Pancreas (tissue), 10 donors: ENCODE measurements around the gene POF1B. TPM values are rescaled to one million over a fixed set of nuclear protein-coding genes. Genes with fewer than 3 reads are reported as not detected.

Experiments used
- ATAC-seq, 4 donors: fragments of 200-7000 bp; cut with Tn5 transposase; one replicate each; pipeline versions ENCODE4 v1.8.0 to v1.9.1; 2020; ENCODE audit warnings: mild to moderate bottlenecking in 4 of 4, moderate library complexity in 4 of 4
- DNase-seq, 6 donors: peaks; one replicate each; pipeline ENCODE4 v3.0.0-alpha.2; 2020
- FAIRE-seq: peaks from 2 replicates; lab custom pipeline; 2012; peaks lifted over from hg19 to GRCh38; lab: Jason Lieb, UNC
- H3K27ac ChIP-seq, 4 donors: fragments of 200-600 bp; sonication (generic); 1 replicate in 3 of 4; 2 replicates in 1 of 4; pipeline versions ENCODE4 v1.5.0 to v1.8.0; 2020
- H3K27me3 ChIP-seq, 4 donors: fragments of 200-600 bp; one replicate each; pipeline ENCODE4 v1.8.0; 2021
- H3K36me3 ChIP-seq, 3 donors: fragments of 200-600 bp; sonication (generic) in 1 of 3; one replicate each; pipeline versions ENCODE4 v1.5.0 to v1.8.0; 2020 to 2021
- H3K4me1 ChIP-seq, 3 donors: fragments of 200-600 bp; one replicate each; pipeline ENCODE4 v1.8.0; 2021
- H3K4me3 ChIP-seq, 4 donors: fragments of 200-600 bp; sonication (generic) in 2 of 4; one replicate each; pipeline versions ENCODE4 v1.5.0 to v1.8.0; 2020 to 2021
- H3K9me3 ChIP-seq, 4 donors: fragments of 200-600 bp; one replicate each; pipeline ENCODE4 v1.8.0; 2021
- WGBS, 2 donors: extraction: QIAGEN DNeasy Blood & Tissue Kit; methylation state at CpG; one replicate each; pipeline ENCODE4 v1.1.7; 2013; 5-methylcytosine and 5-hydroxymethylcytosine counted together
- intact Hi-C, 3 donors: fragments of 100-400 bp; cut with DNase I; formaldehyde crosslinking; loops; one replicate each; pipeline versions ENCODE4 v1.11.1 to v1.14.2; 2022
- polyA plus RNA-seq, 2 donors: library from polyadenylated mRNA; stranded (reverse); fragments of 200-250 nt; gene quantifications; one replicate each; pipeline ENCODE4 v1.2.3, GENCODE V29; 2013
- total RNA-seq, 6 donors: library from RNA; stranded (reverse); fragmentation: NEBNext Ultra II Directional in 4 of 6; extraction: Animal tissue kit (Norgen Biotek cat#: 25700) in 4 of 6; gene quantifications; one replicate each; pipeline versions ENCODE4 v1.2.1 to v1.2.4, GENCODE V29; 2021 to 2023
- TF ChIP-seq, protein P1 (sequence below), 4 donors: fragments of 200-600 bp; sonication (generic) in 3 of 4; IDR thresholded peaks; one replicate each; pipeline versions ENCODE4 v1.5.0 to v1.8.0; 2021; ENCODE audit warnings: antibody characterized with exemption in 4 of 4
- donor health status: healthy with polysubstance abuse.
- donor health status: DM: no; HTN: no; CAD: no; lungs with moderate emphysema.
- donor health status: DM: no; HTN: no; CAD: no.
- donor health status: control.
- donor health status: control.
- donor health status: Bipolar disorder and iron deficiency.
- donor health status: DM: yes; HTN: yes; CAD: no.
- donor health status: DM: no; HTN: no; CAD: no.
- donor health status: DM: no; HTN: no; CAD: no.
- donor health status: DM: yes; HTN: yes; CAD: no.

The POF1B gene
- total and polyA plus RNA-seq, 8 donors, result 2.4 to 17.9 (median 6.0) TPM

DNA sequence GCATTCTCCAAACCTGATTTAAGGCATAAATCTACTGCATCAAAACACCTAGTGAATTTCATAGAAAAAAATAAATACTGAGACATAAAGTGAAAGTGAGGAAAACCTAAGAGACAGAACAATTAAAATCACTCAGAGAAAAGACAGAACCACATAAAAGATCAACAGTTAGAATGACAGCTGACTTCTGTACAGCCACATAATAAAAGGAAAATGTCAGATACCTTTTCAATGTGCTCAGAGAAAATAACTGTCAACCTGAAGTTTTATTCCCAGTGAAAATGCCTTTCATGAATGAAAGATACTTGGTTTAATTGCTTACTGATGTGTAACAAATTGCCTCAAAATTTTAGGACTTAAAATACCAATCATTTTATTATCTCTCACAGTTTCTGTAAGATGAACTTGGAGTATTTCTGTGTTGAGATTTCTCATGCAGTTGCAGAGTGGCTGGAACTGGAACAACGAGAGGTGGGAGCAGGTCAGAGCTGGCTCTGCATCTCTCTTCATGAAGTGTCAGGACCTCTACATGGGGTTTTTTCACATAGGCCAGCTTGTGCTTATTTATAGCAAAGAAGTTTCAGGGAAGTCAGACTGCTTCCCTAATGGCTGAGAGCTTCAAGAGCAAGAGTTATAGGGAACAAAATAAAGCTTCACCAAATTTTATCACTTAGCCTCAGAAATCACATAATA is 11.9 kb upstream of the POF1B start:
- no peak overlapping the region for H3K4me3 ChIP-seq
- WGBS, 2 donors, result 29 to 47% methylated on average over 1 of the region's 1 CpG
- no peak for FAIRE-seq
- TF ChIP-seq, protein P1, sequence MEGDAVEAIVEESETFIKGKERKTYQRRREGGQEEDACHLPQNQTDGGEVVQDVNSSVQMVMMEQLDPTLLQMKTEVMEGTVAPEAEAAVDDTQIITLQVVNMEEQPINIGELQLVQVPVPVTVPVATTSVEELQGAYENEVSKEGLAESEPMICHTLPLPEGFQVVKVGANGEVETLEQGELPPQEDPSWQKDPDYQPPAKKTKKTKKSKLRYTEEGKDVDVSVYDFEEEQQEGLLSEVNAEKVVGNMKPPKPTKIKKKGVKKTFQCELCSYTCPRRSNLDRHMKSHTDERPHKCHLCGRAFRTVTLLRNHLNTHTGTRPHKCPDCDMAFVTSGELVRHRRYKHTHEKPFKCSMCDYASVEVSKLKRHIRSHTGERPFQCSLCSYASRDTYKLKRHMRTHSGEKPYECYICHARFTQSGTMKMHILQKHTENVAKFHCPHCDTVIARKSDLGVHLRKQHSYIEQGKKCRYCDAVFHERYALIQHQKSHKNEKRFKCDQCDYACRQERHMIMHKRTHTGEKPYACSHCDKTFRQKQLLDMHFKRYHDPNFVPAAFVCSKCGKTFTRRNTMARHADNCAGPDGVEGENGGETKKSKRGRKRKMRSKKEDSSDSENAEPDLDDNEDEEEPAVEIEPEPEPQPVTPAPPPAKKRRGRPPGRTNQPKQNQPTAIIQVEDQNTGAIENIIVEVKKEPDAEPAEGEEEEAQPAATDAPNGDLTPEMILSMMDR (IDR thresholded peaks at IDR 0.05), result no peak
- H3K27me3 ChIP-seq, result no peaks in the 10 kb centered on the region
- ATAC-seq, result no peak
- intact Hi-C loops, result no loop called here
- no peaks in the 10 kb centered on the region for H3K36me3 ChIP-seq
- H3K27ac ChIP-seq, result no peak overlapping the region
- DNase-seq, result no peak
- no peaks in the 10 kb centered on the region for H3K4me1 ChIP-seq
- no peaks in the 10 kb centered on the region for H3K9me3 ChIP-seq

DNA sequence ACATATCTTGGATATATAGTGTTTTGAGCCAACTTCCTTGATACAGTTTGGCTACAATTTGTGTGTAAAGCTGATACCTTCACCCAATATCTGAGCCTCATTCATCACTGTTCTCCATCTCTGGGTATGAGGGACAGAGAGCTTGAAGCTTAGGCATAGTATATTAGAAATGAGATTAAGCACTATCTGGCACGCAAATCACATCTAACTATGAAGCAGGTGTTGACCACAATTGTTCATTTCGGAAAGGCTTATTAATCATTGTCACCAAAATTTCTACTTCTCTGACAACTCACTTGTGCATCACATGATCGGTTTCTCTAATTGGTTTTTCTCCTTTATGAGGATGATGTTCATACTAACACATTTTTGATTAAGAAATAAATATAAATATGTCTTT is 2.1 kb upstream of the POF1B start:
- Histone ChIP-seq H3K9me3 (no peaks in the 10 kb centered on the region), H3K27me3 (peaks cover 0 to 8% (median 0%) of the 10 kb centered on the region in 4 donors), H3K4me3 (no peak overlapping the region), H3K36me3 (no peaks in the 10 kb centered on the region), H3K4me1 (no peaks in the 10 kb centered on the region), H3K27ac (no peak overlapping the region)
- TF ChIP-seq, protein P1 (IDR thresholded peaks at IDR 0.05), result no peak
- FAIRE-seq (peak; percentile 45), DNase-seq (no peak), ATAC-seq (no peak)
- WGBS, 2 donors, result 56 to 81% methylated on average over 3 of the region's 3 CpGs
- intact Hi-C loops, result no loop called here

DNA sequence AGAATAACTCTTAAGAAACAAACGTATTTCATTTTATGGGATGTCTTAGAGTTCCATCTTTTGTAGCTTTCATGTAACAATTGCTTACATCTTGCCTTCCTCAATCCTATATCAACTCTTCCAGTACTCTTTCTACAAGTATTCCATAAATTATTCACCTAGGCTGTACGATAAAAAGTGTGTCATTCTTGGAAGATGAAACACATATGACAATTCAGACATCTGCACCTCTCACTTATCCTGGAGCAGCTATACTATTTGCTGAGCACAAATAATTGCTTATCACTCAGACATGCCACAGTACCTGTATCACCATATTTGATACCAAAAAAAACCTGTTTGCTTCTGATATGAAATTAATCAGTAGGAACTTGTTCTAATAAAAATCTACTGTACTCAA is 1.0 kb downstream of the POF1B start:
- no peaks in the 10 kb centered on the region for H3K9me3 ChIP-seq
- no peaks in the 10 kb centered on the region for H3K27me3 ChIP-seq
- ATAC-seq (peak in 3 of 4 donors; percentile 30 to 38 (median 32)), FAIRE-seq (no peak), DNase-seq (no peak)
- TF ChIP-seq, protein P1 (IDR thresholded peaks at IDR 0.05), result no peak
- peak overlapping the region in 2 of 4 donors; percentile 25 to 29 for H3K4me3 ChIP-seq
- intact Hi-C loops, result no loop called here
- 13 to 19% methylated on average over 2 of the region's 2 CpGs for WGBS, 2 donors
- H3K36me3 ChIP-seq, result no peaks in the 10 kb centered on the region
- peaks cover 0 to 3% (median 0%) of the 10 kb centered on the region in 3 donors for H3K4me1 ChIP-seq
- peak overlapping the region in 2 of 4 donors; percentile 37 to 70 for H3K27ac ChIP-seq

DNA sequence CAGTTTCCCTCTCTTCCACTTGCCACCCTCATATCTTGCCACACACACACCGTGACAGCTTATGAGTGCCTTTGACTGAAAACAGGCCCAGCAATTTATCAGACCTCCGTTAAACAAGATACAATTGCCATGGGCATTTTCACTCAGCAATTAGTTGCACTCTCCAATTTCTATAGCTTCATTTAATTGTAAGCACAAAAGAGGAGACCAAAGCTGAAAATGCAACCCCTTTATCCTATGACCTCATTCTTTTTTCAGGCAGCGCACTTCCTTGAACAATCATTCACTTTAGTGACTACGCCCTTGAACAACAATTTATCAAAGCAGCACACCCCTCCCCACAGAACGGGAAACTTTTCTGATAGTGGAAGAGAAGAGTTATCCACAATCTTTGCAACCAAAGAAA is 4.1 kb downstream of the POF1B start:
- no peak for FAIRE-seq
- ATAC-seq, result peak; percentile 65 to 80 (median 70)
- H3K4me1 ChIP-seq, result peaks cover 0 to 3% (median 0%) of the 10 kb centered on the region in 3 donors
- no peaks in the 10 kb centered on the region for H3K36me3 ChIP-seq
- no peaks in the 10 kb centered on the region for H3K27me3 ChIP-seq
- peak overlapping the region in 3 of 4 donors; percentile 48 to 66 (median 66) for H3K27ac ChIP-seq
- no peak overlapping the region for H3K4me3 ChIP-seq
- peak in 1 of 6 donors; percentile 4 for DNase-seq
- H3K9me3 ChIP-seq, result no peaks in the 10 kb centered on the region
- TF ChIP-seq, protein P1 (IDR thresholded peaks at IDR 0.05), result no peak
- intact Hi-C loops, result no loop called here
- 11 to 30% methylated on average over 5 of the region's 5 CpGs for WGBS, 2 donors

DNA sequence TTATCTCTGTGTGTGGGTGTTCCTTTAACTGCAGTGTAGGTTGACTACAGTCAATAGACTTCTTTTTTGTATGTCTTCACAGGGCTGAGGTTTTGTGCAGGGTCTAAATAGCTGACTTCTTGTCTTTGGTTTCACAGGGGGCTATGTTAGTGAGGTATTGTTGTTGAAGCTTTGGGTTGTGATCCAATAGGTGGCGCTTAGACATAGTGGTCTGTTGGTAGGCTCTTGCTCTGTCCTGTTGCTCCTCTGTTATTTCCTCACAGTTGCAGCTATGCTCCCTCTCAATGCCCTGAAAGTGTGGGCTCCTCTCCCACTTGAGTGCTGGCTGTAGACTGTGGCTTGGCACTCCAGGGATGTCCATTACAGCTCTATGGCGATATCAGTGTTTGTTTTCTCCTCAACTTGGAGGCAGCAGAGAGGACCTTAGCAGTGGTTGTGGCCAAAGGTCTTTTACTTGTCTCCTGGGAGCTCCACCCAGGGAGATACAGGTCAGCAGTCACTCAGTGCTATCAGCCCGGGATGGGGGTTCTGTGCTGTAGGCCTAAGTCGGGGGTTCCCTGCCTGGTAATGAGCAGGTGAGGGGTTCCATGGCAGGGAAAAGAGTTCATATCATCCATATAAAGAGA is 14.0 kb downstream of the POF1B start:
- Histone ChIP-seq H3K9me3 (no peaks in the 10 kb centered on the region), H3K27me3 (peaks cover 0 to 3% (median 0%) of the 10 kb centered on the region in 4 donors), H3K27ac (no peak overlapping the region), H3K4me1 (no peaks in the 10 kb centered on the region), H3K36me3 (no peaks in the 10 kb centered on the region), H3K4me3 (no peak overlapping the region)
- intact Hi-C loops, result no loop called here
- TF ChIP-seq, protein P1 (IDR thresholded peaks at IDR 0.05), result no peak
- DNase-seq (peak in 1 of 6 donors; percentile 3), FAIRE-seq (no peak), ATAC-seq (no peak)
- 53 to 83% methylated on average over 4 of the region's 4 CpGs for WGBS, 2 donors
